ENCODE results near the gene SIN3A.
"Not testable (repeated sequence)": the region's sequence is repeated elsewhere in the genome, so short reads cannot be mapped to it uniquely, and the experiment has no call there.

SIN3A gene

DNA sequence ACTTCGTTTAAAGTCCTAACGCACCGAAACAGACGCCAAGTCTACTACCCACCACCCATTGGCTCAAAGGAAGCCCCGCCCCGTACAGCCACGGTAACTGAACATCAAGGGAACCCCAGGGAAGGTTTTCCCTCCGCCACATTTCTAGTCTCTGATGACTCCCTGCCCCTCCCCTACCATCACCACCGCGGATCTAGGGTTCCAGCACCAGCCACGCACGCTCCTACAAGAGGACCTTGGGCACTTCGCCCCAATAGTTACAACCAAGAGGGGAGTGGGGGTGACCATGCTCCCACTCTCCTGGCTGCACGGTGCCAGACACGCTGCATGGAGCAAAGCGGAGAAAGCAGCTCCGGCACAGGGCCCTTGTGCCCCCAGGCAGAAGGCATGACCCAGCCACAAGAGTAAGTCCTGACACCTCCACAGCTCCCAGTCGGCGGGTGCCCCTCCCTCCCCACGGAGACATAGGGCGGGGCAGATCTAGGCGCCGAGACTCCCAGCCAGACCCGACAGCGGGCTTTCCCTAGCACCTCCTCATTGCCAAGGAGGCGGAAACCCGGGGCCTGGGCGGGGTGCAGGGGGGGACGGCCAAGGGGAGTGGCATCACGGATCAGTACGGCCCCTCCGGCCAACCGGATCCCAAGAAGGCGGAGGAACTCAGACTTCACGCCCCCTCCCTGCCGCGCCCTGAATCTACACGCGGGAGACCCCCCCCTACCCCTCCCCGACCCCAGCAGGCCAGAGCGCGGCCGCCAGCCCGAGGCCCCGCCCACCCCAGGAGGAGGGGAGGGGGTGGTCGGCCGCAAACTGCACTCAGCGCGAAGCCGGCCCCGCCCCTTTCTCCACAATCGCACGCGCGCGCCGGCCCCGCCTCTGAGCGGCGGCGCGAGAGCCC is 936 bp downstream of the SIN3A start:
- DNase-seq (ENCODE audit: low read depth in 2 of 2) = peak; percentile 93 to 95

DNA sequence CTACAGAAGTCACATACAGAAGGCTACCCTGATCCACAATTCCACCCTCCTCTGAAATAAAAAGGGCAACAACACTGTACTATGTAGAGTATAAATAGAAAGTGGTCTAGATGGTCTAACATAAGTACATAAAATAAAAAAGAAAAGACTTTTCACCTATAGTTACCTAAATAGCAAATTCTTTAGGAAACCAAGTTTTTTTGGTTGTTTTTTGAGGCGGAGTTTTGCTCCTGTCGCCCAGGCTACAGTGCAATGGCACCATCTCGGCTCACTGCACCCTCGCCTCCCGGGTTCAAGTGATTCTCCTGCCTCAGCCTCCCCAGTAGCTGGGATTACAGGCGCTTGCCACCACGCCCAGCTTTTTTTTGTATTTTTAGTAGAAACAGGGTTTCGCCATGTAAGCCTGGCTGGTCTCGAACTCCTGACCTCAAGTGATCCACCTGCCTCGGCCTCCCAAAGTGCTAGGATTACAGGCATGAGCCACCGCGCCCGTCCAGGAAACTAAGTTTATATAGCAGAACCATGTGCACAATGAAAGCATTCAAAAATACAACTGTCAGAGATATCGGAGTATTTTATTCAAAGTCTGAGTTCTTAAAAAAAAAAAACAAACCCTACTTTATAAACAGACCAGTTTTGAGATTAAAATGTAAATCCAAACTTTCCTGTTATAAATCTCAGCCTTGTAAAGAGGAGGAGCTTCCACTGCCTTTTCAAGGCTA is 1.7 kb downstream of the SIN3A start:
- DNase-seq (ENCODE audit: low read depth in 2 of 2) = no peak

DNA sequence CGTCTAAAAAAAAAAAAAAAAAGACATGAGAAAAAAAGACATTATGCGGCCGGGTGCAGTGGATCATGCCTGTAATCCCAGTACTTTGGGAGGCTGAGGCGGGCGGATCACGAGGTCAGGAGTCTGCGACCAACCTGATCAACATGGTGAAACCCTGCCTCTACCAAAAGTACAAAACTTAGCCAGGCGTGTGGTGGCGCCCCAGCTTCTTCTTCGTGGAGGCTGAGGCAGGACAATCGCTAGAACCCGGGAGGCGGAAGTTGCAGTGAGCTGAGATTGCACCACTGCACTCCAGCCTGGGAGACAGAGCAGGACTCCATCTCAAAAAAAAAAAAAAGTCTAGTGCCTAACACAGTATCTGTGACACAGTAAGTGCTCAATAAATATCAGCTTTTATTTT is 3.3 kb downstream of the SIN3A start:
- DNase-seq (ENCODE audit: low read depth in 2 of 2) = not testable (repeated sequence)

DNA sequence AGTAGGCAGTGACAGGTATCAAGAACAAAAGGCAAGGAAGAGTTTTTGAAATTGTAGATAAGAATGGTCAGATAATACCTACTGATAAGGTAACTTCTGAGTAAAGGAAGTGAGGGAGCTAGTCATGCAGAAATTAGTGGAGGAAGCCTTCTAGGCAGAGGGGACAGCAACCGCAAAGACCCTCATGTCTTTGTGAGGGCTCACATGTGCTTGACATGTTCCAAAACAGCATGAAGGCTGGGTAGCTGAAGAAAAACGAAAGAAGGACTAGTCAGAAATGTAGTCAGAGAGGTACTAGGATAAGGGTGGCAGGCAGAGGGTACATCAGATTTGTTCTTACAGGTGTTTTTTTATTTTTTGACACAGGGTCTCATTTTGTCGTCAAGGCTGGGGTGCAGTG is 5.3 kb downstream of the SIN3A start:
- no peak for DNase-seq (ENCODE audit: low read depth in 2 of 2)

DNA sequence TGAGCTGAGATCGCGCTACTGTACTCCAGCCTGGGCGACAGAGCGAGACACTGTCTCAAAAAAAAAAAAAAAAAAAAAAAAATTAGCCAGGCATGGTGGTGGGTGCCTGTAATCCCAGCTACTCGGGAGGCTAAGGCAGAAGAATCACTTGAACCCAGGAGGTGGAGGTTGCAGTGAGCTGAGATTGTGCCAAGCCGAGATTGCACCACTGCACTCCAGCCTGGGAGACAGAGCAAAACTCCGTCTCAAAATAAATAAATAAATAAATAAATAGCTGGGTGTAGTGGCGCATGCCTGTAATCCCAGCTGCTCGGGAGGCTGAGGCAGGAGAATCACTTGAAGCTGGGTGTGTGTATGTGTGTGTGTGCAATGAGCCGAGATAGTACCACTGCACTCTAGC is 6.2 kb downstream of the SIN3A start:
- not testable (repeated sequence) for DNase-seq (ENCODE audit: low read depth in 2 of 2)

DNA sequence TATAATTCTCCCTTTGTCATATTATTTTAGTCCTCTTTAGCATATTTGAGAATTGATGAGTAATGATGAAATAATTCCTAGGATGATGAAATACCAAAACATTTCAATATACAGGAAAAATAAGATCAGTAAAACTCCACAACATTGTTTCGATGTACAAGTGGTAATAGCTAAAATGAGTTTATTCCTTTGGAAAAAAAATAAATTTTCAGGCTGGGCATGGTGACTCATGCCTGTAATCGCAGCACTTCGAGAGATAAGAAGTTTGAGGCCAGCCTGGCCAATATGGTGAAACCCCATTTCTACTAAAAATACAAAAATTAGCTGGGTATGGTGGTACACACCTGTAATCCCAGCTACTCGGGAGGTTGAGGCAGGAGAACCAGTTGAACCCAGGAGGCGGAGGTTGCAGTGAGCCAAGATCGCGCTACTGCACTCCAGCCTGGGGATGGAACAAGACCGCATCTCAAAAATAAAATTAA is 7.5 kb downstream of the SIN3A start:
- not testable (repeated sequence) for DNase-seq (ENCODE audit: low read depth in 2 of 2)

DNA sequence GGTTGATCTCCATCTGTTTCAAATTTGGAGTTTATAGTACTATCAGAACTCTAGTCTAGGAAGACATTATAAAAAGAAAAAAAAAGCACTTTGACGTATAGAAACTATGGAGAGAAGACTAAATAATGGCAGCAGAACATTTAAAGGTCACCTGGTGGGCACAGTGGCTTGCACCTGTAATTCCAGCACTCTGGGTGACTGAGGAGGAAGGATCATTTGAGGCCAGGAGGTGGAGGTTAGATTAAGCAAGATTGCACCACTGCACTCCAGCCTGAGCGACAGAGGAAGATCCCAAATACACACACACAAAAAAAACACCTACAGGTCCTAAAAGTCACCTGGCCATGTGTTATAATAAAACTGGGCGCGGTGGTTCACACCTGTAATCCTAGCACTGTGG is 13.8 kb downstream of the SIN3A start:
- DNase-seq (ENCODE audit: low read depth in 2 of 2) = no peak

DNA sequence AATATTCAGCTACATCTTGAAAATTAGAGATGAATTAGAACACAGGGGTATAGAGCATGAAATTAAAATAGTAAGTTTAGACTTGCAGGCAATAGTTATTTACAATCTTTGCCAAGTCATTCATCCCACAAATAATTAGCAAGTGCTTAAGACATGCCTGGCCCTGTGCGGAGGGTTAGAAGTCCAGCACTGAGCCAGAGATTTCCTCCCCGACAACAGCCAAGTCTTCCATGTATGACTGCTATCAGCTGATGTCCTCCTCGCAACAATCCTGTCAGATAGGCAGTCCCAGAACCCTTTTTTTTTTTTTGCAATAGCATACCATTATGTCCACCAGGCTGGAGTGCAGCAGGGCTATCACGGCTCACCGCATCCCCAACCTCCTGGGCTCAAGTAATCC is 14.6 kb downstream of the SIN3A start:
- no peak for DNase-seq (ENCODE audit: low read depth in 2 of 2)

DNA sequence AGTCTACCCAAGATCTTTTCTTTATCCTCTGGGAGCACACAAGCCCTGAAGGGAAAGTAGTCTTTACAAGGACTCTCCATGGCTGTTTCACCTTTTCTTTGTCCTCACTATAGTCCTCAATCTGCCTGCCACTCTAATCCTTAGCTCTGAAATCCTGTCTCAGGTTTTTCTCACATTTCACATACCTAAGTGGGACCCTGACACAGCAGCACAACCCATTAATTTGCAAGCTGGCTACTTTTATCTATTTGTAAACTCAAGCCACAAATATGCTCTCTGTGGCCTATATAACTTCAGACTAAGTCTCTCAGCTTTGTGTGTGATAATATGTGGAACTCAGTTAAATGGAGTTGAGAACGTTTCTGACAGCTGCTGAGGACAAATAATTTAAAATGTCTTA is 19.8 kb downstream of the SIN3A start:
- no peak for DNase-seq (ENCODE audit: low read depth in 2 of 2)

DNA sequence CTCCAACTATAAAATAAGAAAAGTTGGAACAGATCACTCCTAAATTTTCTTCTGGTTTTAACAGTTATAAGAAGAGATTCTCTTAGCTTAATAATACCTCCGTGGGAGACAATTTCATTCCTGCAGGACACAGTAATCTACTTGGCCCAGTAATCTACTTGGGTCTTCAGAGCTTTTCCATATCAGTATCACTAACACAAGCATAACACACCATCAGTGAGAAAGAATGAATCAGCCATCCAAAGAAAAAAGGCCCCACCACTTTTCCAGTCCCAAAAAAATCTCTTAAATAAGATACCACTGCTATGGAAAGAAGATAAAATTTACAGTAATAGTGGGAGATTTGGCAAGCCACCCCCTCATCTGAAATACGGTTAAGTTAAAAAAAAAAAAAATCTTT is 20.2 kb downstream of the SIN3A start:
- no peak for DNase-seq (ENCODE audit: low read depth in 2 of 2)

DNA sequence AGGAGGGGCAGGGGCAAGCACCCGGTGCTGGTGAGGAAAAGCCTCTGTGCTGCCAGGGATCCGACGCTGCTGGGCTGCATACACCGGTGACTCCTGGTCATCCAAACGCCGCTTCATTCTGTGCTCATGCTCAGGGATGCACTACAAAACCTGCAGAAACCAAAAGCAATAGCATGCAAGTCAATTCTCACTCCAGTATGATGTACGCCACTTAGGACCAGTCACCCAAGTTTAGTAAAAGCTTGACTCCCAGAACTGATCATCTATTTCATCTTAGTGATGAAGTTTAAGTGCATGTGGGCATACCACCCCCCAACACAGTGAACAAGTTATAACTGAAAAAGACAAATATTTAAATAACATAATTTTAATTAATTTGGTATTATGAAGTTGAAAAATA is 21.2 kb downstream of the SIN3A start:
- no peak for DNase-seq (ENCODE audit: low read depth in 2 of 2)

DNA sequence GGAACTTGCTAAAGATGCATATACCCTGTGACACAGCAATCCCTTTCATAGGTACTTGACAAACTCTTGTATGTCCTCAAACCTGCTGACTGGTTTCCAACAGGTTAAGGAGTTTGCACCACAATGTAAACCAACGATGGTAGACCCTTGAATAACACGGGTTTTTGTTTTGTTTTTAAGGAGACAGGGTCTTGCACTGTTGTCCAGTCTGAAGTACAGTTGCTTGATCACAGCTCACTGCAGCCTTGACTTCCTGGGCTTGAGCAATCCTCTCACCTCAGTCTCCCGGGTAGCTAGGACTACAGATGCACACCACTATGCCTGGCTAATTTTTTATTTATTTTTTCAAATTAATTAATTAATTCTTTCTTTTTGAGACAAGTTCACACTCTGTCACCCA is 23.3 kb downstream of the SIN3A start:
- DNase-seq (ENCODE audit: low read depth in 2 of 2) = no peak

DNA sequence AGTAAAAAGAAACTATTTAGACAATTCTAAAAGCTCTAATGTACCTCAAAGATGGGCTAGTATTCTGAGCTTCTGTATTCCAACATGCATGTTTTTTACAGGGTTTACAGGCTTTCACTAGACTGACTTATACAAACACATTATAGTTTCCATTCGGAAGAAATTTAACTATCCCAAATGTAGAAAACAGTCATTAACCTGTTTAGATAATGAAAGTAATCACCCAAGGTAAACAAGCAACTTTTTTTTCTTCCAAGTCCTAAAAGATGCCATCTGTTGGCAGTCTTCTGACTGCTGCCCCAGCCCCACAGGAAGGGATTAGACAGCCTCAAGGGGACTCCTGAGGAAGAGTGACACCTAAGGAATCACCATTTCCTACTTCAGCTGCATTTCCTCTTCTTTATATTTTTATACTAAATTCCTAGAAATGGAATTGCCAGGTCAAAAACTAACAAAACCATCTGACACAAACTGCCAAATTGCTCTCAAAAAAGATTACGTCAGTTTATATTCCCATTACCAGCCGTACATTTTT is 25.5 kb downstream of the SIN3A start:
- DNase-seq (ENCODE audit: low read depth in 2 of 2) = no peak

DNA sequence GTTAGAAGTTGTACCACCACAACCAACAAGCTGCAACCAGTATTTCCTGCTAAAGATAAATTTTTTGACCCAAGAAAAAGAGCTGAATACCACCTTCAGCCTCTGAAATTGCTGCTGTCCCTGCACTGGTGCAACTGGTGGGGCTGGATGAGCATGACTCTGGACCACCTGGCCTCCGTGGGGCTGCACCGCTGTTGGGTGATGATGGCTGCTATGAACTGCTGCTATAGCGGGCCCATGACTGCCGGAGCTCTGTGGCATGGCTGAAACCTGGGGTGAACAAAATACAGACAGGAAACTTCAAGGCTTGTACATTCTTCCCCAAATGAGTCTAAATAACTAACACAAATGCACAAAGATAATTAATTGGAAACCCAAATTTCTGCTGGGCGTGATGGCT is 28.9 kb downstream of the SIN3A start:
- DNase-seq (ENCODE audit: low read depth in 2 of 2) = no peak

DNA sequence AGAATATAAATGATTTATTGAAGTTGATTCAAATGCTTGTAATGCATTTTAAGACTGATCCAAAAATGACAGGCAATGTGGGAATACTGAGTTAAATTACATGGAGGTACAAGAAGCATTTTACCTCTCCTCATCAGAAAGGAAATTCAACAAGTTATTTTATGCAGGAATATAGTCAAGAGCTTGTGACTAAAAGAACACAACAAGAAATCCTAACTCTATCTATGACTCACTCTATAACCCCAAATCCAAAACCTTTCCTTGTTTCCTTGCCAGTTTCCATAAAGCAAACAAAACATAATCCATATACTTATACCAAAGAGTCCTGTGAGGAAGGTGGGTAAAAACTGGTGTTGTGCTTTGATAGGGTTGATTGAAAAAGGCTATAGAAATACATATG is 30.8 kb downstream of the SIN3A start:
- no peak for DNase-seq (ENCODE audit: low read depth in 2 of 2)

DNA sequence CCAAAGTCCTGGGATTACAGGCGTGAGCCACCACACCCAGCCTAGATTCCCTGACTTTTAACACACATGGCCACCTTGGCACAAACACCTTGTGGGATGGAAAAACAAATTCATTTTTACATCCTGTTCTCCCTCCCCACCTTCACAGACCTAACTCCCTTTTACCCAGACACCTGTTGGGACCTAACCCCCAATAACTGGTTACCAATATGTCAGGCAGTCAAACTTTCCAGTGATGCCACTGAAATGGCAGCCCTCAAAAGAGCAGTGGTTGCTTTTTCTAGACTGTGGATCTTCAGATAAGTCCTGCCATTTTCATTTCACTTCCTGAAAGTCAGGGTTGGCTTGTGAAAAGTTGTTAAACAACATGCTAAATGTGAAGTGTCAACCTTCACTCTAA is 34.9 kb downstream of the SIN3A start:
- no peak for DNase-seq (ENCODE audit: low read depth in 2 of 2)

DNA sequence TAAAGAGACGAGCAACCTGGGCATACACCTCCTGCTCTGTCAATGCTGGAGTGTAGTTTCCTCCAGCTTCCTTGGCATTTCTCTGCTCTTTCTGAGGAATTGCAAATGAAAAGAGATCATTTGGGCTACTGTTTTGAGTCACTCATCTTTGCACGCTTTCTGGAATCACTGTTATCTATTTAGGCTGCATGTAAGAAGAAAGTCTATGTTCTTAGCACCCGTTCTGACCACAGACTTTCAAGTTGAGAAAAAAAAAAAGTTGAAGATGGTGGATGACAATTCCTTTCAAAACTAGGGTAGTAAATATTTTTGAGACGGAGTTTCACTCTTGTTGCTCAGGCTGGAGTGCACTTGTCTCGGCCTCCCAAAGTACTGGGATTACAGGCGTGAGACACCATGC is 41.3 kb downstream of the SIN3A start:
- no peak for DNase-seq (ENCODE audit: low read depth in 2 of 2)

DNA sequence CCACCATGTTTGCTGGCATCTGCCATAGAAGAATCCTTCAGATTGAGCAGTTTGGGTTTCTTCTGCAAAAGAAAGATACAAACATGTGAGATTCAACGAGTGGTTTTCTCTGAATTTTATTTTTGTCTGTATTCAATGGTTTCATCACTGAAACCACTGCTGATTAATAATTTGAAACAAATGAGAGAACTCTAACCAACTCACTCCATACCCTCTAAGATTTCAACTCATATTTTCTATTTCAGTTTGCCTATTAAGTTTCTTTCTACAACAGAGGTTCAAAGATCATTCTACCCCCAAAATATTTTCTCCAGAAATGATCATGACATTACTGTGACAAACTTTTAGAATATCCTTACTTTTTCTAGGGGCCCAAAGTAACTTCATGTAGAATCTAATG is 44.4 kb downstream of the SIN3A start:
- no peak for DNase-seq (ENCODE audit: low read depth in 2 of 2)

DNA sequence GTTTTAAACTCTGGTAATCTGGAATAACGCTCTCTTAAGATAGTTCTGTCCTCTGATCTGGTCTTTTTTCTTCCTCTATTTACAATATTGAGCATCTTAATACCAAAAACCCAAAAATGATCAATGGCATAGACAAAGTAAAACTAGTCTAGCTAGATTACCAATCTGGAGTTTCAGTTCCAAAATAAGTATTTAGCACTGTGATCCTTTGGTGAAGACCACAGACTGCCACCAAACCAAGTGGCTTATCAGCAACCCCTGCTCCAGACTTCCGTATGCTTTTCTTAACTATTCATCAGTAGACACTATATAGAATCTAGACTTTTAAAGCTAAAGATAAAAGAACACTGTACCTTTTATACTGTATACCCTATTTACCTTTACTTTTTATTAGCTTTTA is 47.6 kb downstream of the SIN3A start:
- DNase-seq (ENCODE audit: low read depth in 2 of 2) = no peak

DNA sequence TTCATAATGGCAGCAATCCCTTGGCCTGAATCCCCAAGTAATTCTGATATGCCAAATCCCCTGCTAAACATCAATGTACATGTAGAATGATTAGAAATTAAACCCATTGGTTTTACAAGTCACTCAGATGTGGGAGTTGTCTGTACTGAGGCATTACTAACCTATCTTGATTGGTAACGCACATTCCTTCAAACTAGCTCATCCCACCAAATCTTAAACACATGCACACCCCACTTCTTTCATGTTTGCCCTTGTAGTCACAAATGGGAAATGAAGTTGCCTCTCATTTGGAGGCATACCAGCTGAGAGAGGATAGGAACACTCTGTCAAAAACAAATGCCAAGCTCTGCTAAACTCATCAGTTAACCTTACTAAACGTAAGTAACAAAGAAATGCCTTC is 54.0 kb downstream of the SIN3A start:
- no peak for DNase-seq (ENCODE audit: low read depth in 2 of 2)

DNA sequence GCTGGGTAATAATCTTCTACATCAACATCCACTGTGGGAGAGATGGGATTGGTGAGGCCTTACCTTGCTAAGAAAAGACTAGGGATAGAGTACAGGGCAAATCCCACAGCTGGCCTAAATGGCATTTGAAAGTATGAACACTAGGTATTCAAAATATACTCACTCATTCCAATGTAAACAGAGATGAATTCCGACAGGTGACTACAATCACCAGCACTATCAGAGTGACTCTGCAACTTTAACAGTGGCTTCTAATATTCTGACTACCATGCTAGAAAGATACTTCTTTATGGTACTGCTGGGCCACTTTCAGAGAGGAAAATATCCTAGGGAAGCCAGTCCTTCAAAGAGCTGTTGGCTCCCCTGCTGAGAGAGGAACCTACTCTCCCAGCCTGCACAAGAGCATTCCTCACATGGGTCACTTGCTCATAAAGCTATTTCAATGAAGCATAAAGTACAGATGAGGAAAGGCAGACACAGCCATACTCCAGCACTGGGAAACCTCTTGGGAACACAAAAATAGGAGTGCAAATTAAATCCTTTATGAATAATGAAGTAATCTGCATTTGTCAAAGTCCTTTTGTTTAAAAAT is 61.6 kb downstream of the SIN3A start:
- no peak for DNase-seq (ENCODE audit: low read depth in 2 of 2)

DNA sequence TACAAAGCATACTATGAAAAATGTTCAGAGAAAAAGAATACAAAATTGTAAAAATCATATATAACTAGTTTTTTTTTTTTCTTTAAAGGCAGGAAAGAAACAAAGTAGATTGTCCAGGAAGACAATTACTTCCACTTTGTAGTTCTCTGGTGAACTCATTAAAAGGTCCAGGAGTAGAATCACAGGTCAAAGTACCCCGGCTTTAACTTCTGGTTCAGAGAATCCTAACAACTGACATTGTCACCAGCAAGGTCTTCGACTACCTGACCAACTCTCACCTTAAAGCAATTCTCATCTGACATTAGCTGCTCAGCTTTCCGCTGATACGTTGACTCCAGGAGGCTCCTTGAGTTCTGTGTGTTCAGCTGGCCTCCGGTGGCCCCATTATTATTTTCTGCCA is 67.5 kb downstream of the SIN3A start:
- not testable (repeated sequence) for DNase-seq (ENCODE audit: low read depth in 2 of 2)

DNA sequence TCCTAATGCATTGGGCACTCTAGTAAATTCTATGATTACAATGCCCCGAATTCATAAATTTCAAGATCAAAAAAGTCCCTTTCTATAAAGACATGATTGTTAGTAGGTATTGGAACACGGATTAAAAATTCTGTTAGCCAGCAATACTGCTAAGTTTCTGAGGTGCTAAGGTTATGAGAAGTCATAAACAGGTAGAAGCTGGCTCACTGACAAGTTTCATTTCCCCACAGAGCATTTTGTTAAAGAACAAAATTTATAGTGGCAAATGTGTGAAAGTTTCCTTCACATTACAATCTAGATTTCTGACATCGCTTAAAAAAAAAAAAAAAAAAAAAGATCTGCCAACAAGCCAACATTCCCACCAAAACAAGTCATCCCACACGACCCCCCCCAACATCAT is 70.7 kb downstream of the SIN3A start:
- no peak for DNase-seq (ENCODE audit: low read depth in 2 of 2)

Data from stimulated activated CD8-positive, alpha-beta memory T cell treated with anti-CD3 and anti-CD28 coated beads, Interleukin-7, amount 100 ng/mL, for 4 hours (primary cell).